NCI-H82 treated with DMSO at 0.1 percent for 48 hours (cell line): ENCODE results near the gene TRPV5.

Experiments used
- DNase-seq: peaks from one replicate; lab custom pipeline; 2025; ENCODE audit not compliant: unreplicated experiment; lab: John Stamatoyannopoulos, UW

TRPV5 gene

GRCh38 chr7:142872106-142872675 is 61.4 kb downstream of the TRPV5 start:
- no peak for DNase-seq

- no peak for DNase-seq
Observed at GRCh38 chr7:142871260-142872105, 62.1 kb downstream of the TRPV5 start.

GRCh38 chr7:142870566-142871259 is 62.8 kb downstream of the TRPV5 start:
- no peak for DNase-seq

- DNase-seq: no peak
Observed at GRCh38 chr7:142870147-142870559, 63.4 kb downstream of the TRPV5 start.

GRCh38 chr7:142869434-142869833 is 64.1 kb downstream of the TRPV5 start:
- DNase-seq: no peak

GRCh38 chr7:142868986-142869415 is 64.5 kb downstream of the TRPV5 start:
- DNase-seq: no peak

GRCh38 chr7:142868188-142868985 is 65.2 kb downstream of the TRPV5 start:
- no peak for DNase-seq

GRCh38 chr7:142867398-142868187 is 66.0 kb downstream of the TRPV5 start:
- DNase-seq: no peak

- DNase-seq: no peak
Observed at GRCh38 chr7:142867097-142867378, 66.5 kb downstream of the TRPV5 start.

GRCh38 chr7:142866361-142867096 is 67.0 kb downstream of the TRPV5 start:
- DNase-seq: no peak

- no peak for DNase-seq
Observed at GRCh38 chr7:142865766-142866165, 67.8 kb downstream of the TRPV5 start.

GRCh38 chr7:142864980-142865747 is 68.4 kb downstream of the TRPV5 start:
- DNase-seq: no peak

GRCh38 chr7:142863891-142864685 is 69.5 kb downstream of the TRPV5 start:
- DNase-seq: no peak

GRCh38 chr7:142862786-142863400 is 70.7 kb downstream of the TRPV5 start:
- DNase-seq: no peak

GRCh38 chr7:142862351-142862750 is 71.2 kb downstream of the TRPV5 start:
- no peak for DNase-seq

- DNase-seq: no peak
Observed at GRCh38 chr7:142860968-142861367, 72.6 kb downstream of the TRPV5 start.

GRCh38 chr7:142859829-142860228 is 73.7 kb downstream of the TRPV5 start:
- no peak for DNase-seq

GRCh38 chr7:142859411-142859810 is 74.1 kb downstream of the TRPV5 start:
- no peak for DNase-seq
